Peyer's patch (tissue), 4 donors: ENCODE results near the gene CCR2.

Experiments
- CTCF ChIP-seq, 6 experiments: fragments of 450-650 bp in 4 of 6; fragments of 200-600 bp in 2 of 6; sonication (generic) in 1 of 6; IDR thresholded peaks; one replicate each; pipeline ENCODE4 v1.5.1; 2017 to 2019; ENCODE audit warnings: antibody characterized with exemption in 6 of 6, mild to moderate bottlenecking in 3 of 6, moderate library complexity in 1 of 6
- POLR2A ChIP-seq, 2 donors: fragments of 450-650 bp; IDR thresholded peaks; one replicate each; pipeline ENCODE4 v1.5.1; 2017; ENCODE audit warnings: antibody characterized with exemption in 2 of 2, mild to moderate bottlenecking in 2 of 2, moderate library complexity in 2 of 2

GRCh38 chr3:46368569-46368968, 14.7 kb downstream of the CCR2 start:
- peak; percentile 23 to 69 (median 54) for TF ChIP-seq CTCF (IDR thresholded peaks at IDR 0.05)
- TF ChIP-seq POLR2A (IDR thresholded peaks at IDR 0.05) = no peak
